K562 (cell line): Measurements from ENCODE around the gene DBNDD1. TPM values are rescaled to one million over a fixed set of nuclear protein-coding genes. Genes with fewer than 3 reads are reported as not detected.

Experiments used
- ATAC-seq: fragments of 200-7000 bp; cut with Tn5 transposase; 3 replicates; pipeline ENCODE4 v1.9.1; 2020; ENCODE audit warnings: moderate library complexity
- BruUV-seq: library from RNA; stranded (reverse); fragments of 400-500 nt; replicated peaks from 2 replicates; lab custom pipeline; 2021; lab: Mats Ljungman, UMichigan
- CTCF ChIA-PET: fragments of 300-600 bp; formaldehyde crosslinking; extraction: SDS; loops from one replicate; lab custom pipeline; 2021; ENCODE audit warnings: low intra/inter-chr PET ratio; lab: Yijun Ruan, JAX
- POLR2A ChIA-PET: fragments of 300-600, 350-650 bp; sonication (Branson Sonifier 250); formaldehyde crosslinking; extraction: SDS; loops from one replicate; lab custom pipeline; 2021; ENCODE audit warnings: antibody characterized with exemption, inconsistent platforms; lab: Yijun Ruan, JAX
- DNase-seq, 4 experiments: peaks; one replicate each; pipeline versions ENCODE4 v3.0.0 to v3.0.0-alpha.2; 2011 to 2018; ENCODE audit warnings: low spot score in 3 of 4, mixed read lengths in 3 of 4; ENCODE audit errors: extremely low read depth in 1 of 4
- FAIRE-seq: peaks from 2 replicates; lab custom pipeline; 2011; peaks lifted over from hg19 to GRCh38; lab: Jason Lieb, UNC
- H2AFZ ChIP-seq: 2 replicates; pipeline ENCODE4 v1.6.0; 2011; ENCODE audit warnings: low read depth, low read length, control low read depth, inconsistent platforms
- H3K27ac ChIP-seq: fragments of 200-600 bp; 3 replicates; pipeline ENCODE4 v1.8.0; 2011; ENCODE audit warnings: low read depth, mild to moderate bottlenecking, control low read depth, inconsistent platforms, low read length, moderate library complexity, mixed read lengths; ENCODE audit errors: extremely low read depth
- H3K27me3 ChIP-seq, 2 experiments: fragments of 300-600 bp in 1 of 2; 2 replicates in 1 of 2; 3 replicates in 1 of 2; pipeline versions ENCODE4 v1.6.0 to v1.8.0; 2011; ENCODE audit warnings: inconsistent platforms in 2 of 2, low read length in 2 of 2, mild to moderate bottlenecking in 1 of 2, mixed read lengths in 1 of 2, moderate library complexity in 1 of 2; ENCODE audit not compliant: control insufficient read depth in 2 of 2, insufficient read depth in 2 of 2
- H3K36me3 ChIP-seq: fragments of 300-600 bp; 3 replicates; pipeline ENCODE4 v1.8.0; 2011; ENCODE audit warnings: mild to moderate bottlenecking, low read length, inconsistent platforms; ENCODE audit not compliant: control insufficient read depth, insufficient read depth
- H3K4me1 ChIP-seq, 2 experiments: fragments of 200-600 bp in 1 of 2; replicated peaks in 1 of 2; 2 replicates in 1 of 2; 3 replicates in 1 of 2; pipeline versions ENCODE4 v1.5.1 to v1.8.0; 2011; ENCODE audit warnings: inconsistent platforms in 2 of 2, low read length in 2 of 2, mild to moderate bottlenecking in 1 of 2, mixed read lengths in 1 of 2, moderate library complexity in 1 of 2; ENCODE audit not compliant: control insufficient read depth in 2 of 2, insufficient read depth in 2 of 2
- H3K4me2 ChIP-seq: 2 replicates; pipeline ENCODE4 v1.6.1; 2011; ENCODE audit warnings: low read length, control low read depth, inconsistent platforms, mixed read lengths; ENCODE audit not compliant: insufficient read depth
- H3K4me3 ChIP-seq: fragments of 200-600 bp; sonication (generic), shearing (Covaris generic); 2 replicates; pipeline ENCODE4 v1.5.1; 2016; ENCODE audit warnings: control low read depth, inconsistent platforms
- H3K79me2 ChIP-seq: fragments of 200-600 bp; 3 replicates; pipeline ENCODE4 v1.8.0; 2011; ENCODE audit warnings: low read length, inconsistent platforms; ENCODE audit not compliant: control insufficient read depth, insufficient read depth
- H3K9ac ChIP-seq, 2 experiments: 2 replicates each; pipeline versions ENCODE4 v1.6.0 to v1.6.1; 2011; ENCODE audit warnings: low read depth in 2 of 2, low read length in 2 of 2, control low read depth in 1 of 2, inconsistent platforms in 1 of 2, mild to moderate bottlenecking in 1 of 2, mixed read lengths in 1 of 2; ENCODE audit not compliant: insufficient read depth in 1 of 2
- H3K9me1 ChIP-seq: one replicate; pipeline ENCODE4 v1.6.0; 2011; ENCODE audit warnings: inconsistent platforms, mild to moderate bottlenecking, low read length, moderate library complexity; ENCODE audit not compliant: control insufficient read depth, insufficient read depth
- H3K9me3 ChIP-seq: replicated peaks from 2 replicates; pipeline ENCODE4 v1.5.1; 2011; ENCODE audit warnings: low read depth, low read length, inconsistent platforms; ENCODE audit not compliant: control insufficient read depth, insufficient read depth
- H4K20me1 ChIP-seq: replicated peaks from 2 replicates; pipeline ENCODE4 v1.6.1; 2011; ENCODE audit warnings: low read length, inconsistent platforms, mixed read lengths; ENCODE audit not compliant: control insufficient read depth, insufficient read depth
- CEBPB ChIP-seq: fragments of 450-650 bp; IDR thresholded peaks from 2 replicates; pipeline ENCODE4 v1.6.1; 2016; ENCODE audit warnings: missing genetic modification characterization, missing compliant biosample characterization
- ETV5 ChIP-seq: sonication (generic); formaldehyde crosslinking; IDR thresholded peaks from 2 replicates; pipeline ENCODE4 v1.4.0; 2020; ENCODE audit warnings: low read depth, mild to moderate bottlenecking, missing genetic modification reagents
- ZMIZ1 ChIP-seq, 2 experiments: fragments of 150-350 bp in 1 of 2; IDR thresholded peaks; 2 replicates each; pipeline ENCODE4 v1.6.1; 2012 to 2016; ENCODE audit warnings: low read depth in 2 of 2, low read length in 2 of 2, mild to moderate bottlenecking in 1 of 2, moderate library complexity in 1 of 2
- ZNF316 ChIP-seq: fragments of 450-650 bp; IDR thresholded peaks from 2 replicates; pipeline ENCODE4 v1.6.1; 2016
- WGBS: fragments of 100-300 bp; shearing (Covaris generic); methylation state at CpG from one replicate; pipeline ENCODE4 v1.1.6; 2016; ENCODE audit warnings: low coverage, mixed read lengths; ENCODE audit not compliant: insufficient coverage; ENCODE audit errors: missing lambda C conversion rate; 5-methylcytosine and 5-hydroxymethylcytosine counted together
- in situ Hi-C: fragments of 300-500 bp; cut with MboI; formaldehyde crosslinking; loops from 4 replicates; pipeline ENCODE4 v1.15.0; 2018; ENCODE audit warnings: inconsistent platforms, mixed read lengths
- intact Hi-C: fragments of 100-400 bp; cut with micrococcal nuclease; formaldehyde crosslinking; loops from 2 replicates; pipeline ENCODE4 v1.14.2; 2022
- polyA plus RNA-seq, 8 experiments: library from polyadenylated mRNA; depleted of rRNA in 4 of 8; stranded (reverse) in 5 of 8; unstranded in 3 of 8; fragments of >200 nt; fragmentation: Nextera tagmentation in 2 of 8; fragmentation: Illumina TruSeq in 1 of 8; extraction: Ambion mirVana in 2 of 8; extraction: Trizol in 1 of 8; gene quantifications; 2 replicates each; pipeline versions ENCODE4 v1.2.1 to v1.2.3, GENCODE V29; 2011 to 2014; ENCODE audit warnings: inconsistent platforms in 1 of 8, missing spikeins in 1 of 8
- total RNA-seq, 7 experiments: library from RNA; depleted of rRNA in 6 of 7; stranded (reverse); fragments of >200 nt in 6 of 7; fragmentation: Illumina TruSeq in 2 of 7; extraction: Trizol in 2 of 7; gene quantifications; 2 replicates each; pipeline versions ENCODE4 v1.2.1 to v1.2.3, GENCODE V29; 2011 to 2021; ENCODE audit warnings: low replicate concordance in 1 of 7

The DBNDD1 gene
- total and polyA plus RNA-seq, 9 of the 15 experiments (the other 6 are each of a cell fraction or from before 2014, with no cell fraction given): 0.55 to 13.0 (median 5.8) TPM

- POLR2A ChIA-PET: interaction anchor here (0.5 to 3.0 kb wide), 7 partner anchors 8 to 100 kb away, joined by 3 to 15 read pairs (median 5); partner anchors contain the start of gene TCF25
- Histone ChIP-seq H3K4me1 (peaks cover 23 to 27% of the 10 kb centered on the region in 2 experiments; a peak in 4 of 5 replicates), H3K27ac (peak overlapping the region; percentile 99), H3K9ac (peak overlapping the region; percentile 58 to 95; a peak in 2 of 4 replicates), H2AFZ (no peak overlapping the region), H3K4me2 (peak overlapping the region; percentile 94), H3K9me1 (no peaks in the 10 kb centered on the region), H3K79me2 (peaks cover 84% of the 10 kb centered on the region), H3K27me3 (no peaks in the 10 kb centered on the region), H4K20me1 (peaks cover 8% of the 10 kb centered on the region; the same call in 1 of the 2 replicates), H3K4me3 (peak overlapping the region; percentile 93), H3K9me3 (no peaks in the 10 kb centered on the region), H3K36me3 (peaks cover 46% of the 10 kb centered on the region; the same call in 2 of the 3 replicates)
- DNase-seq (no peak), ATAC-seq (no peak)
- WGBS: 83% methylated on average over 13 of the region's 13 CpGs
- in situ Hi-C loops: no loop called here
- intact Hi-C loops: loop anchor here (10.0 kb wide), 1 partner anchor 49 kb away; the partner anchor contains the start of gene TUBB3
- CTCF ChIA-PET: no interaction called here
- 0 out of 2 replicates have a peak, but pooled peaks have one; percentile 10 for TF ChIP-seq ZNF316
- 0 out of 2 replicates have a peak, but pooled peaks have one; percentile 27 for TF ChIP-seq CEBPB (tag)
- TF ChIP-seq ZMIZ1 (IDR thresholded peaks at IDR 0.05; ENCODE audit: low read depth in 2 of 2, low read length in 2 of 2): no peak
- no peak for TF ChIP-seq ETV5
- TF ChIP-seq, all 486 proteins: peak for 2
- FAIRE-seq: no peak
- TSS peak; percentile 69 for BruUV-seq
Observed at GRCh38 chr16:89973654-89974335, 45.5 kb downstream of the DBNDD1 start.
